ENCODE data around the gene PPAT. TPM values are rescaled to one million over a fixed set of nuclear protein-coding genes. Genes with fewer than 3 reads are reported as not detected.

Gene PPAT
- total and polyA plus RNA-seq, 8 donors = 1.3 to 13.6 (median 3.2) TPM; not detected in 1

GRCh38 chr4:56389558-56389957 is 45.9 kb downstream of the PPAT start:
- TF ChIP-seq POLR2A (IDR thresholded peaks at IDR 0.05) (no peak), POLR2AphosphoS5 (IDR thresholded peaks at IDR 0.05) (no peak), CTCF (IDR thresholded peaks at IDR 0.05) (no peak), EP300 (IDR thresholded peaks at IDR 0.05) (no peak)
- no peak overlapping the region for H3K27ac ChIP-seq
- intact Hi-C loops (cut with DNase I; ENCODE audit: low total_unique reads) = no loop called here
- H3K36me3 ChIP-seq = no peaks in the 10 kb centered on the region
- H3K27me3 ChIP-seq = no peaks in the 10 kb centered on the region
- no peak overlapping the region for H3K4me3 ChIP-seq
- DNase-seq = no peak
- WGBS, 5 donors = 25 to 36% (median 35%) methylated on average over 1 of the region's 1 CpG
- peaks cover 9 to 33% (median 21%) of the 10 kb centered on the region in 4 donors for H3K4me1 ChIP-seq
- H3K9me3 ChIP-seq = no peaks in the 10 kb centered on the region

GRCh38 chr4:56388306-56388705 is 47.1 kb downstream of the PPAT start:
- intact Hi-C loops (cut with DNase I; ENCODE audit: low total_unique reads) = no loop called here
- peak in 1 of 2 donors; percentile 17 for DNase-seq
- Histone ChIP-seq H3K4me3 (peak overlapping the region; percentile 59 to 74 (median 68)), H3K9me3 (no peaks in the 10 kb centered on the region), H3K27me3 (no peaks in the 10 kb centered on the region), H3K36me3 (no peaks in the 10 kb centered on the region), H3K27ac (peak overlapping the region in 4 of 5 donors; percentile 90 to 98 (median 96)), H3K4me1 (peaks cover 9 to 37% (median 23%) of the 10 kb centered on the region in 4 donors)
- TF ChIP-seq POLR2AphosphoS5 (IDR thresholded peaks at IDR 0.05) = no peak
- no peak for TF ChIP-seq EP300 (IDR thresholded peaks at IDR 0.05)
- TF ChIP-seq CTCF (IDR thresholded peaks at IDR 0.05) = no peak
- no peak for TF ChIP-seq POLR2A (IDR thresholded peaks at IDR 0.05)
- WGBS, 5 donors = 20 to 33% (median 28%) methylated on average over 6 of the region's 6 CpGs

DNA sequence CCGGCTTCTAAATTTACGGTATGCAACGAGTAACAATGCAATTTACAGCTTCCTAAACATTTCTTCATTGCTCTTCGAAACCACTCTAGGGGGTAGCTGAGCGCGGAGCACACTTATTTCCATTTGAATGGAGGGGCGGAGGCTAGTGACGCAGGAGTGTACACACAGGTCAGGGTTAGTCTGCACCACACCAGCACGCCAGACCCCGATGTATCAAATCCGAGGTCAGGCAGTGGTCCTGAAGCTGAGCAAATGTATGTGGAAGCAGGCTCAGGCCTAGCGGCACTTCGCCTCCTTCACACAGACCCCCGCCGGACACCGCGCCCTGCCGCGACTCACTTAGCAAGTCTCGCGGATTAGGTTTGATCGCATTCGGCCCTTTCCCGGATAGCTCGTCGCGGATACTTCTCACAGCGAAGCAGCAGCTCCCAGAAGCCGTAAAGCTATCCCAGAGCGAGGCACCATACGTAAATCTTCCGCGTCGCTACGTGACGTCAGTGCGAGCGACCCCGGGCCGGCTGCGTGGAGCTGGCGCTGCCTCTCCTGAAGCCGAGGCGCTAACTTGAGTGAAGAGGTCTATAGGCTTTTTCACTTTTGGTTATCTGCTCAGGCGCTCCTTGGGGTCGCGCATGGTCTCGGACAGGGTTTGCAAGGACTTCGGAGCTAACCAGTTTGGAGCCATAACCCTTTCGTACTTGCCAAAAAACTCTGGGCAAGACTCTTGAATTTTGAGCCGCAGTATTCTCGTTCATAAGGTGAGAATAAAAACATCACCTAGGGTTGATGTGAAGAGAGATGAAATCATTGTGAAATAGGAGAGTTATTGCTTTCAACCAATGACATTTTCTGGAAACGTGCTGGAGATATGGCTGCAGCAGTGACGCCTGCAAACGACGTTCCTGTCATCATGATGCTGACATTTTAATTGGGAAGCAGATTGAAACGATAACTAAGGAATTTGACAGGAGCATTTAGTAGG is 48.1 kb downstream of the PPAT start, which contains the start of gene AASDH:
Gene AASDH (minus strand): TSS at position 469 of the 979 bp plus-strand sequence. CDS start 3,192 bp downstream, outside the sequence.
- peaks cover 0 to 6% (median 2%) of the 10 kb centered on the region in 4 donors for H3K36me3 ChIP-seq
- peaks cover 9 to 37% (median 23%) of the 10 kb centered on the region in 4 donors for H3K4me1 ChIP-seq
- peak within 1 kb of the TSS; percentile 59 to 74 (median 68) for H3K4me3 ChIP-seq
- H3K27me3 ChIP-seq = no peaks in the 10 kb centered on the region
- WGBS, 5 donors = 0% methylated on average over 57 of the region's 57 CpGs
- DNase-seq = peak; percentile 94 to 98
- H3K27ac ChIP-seq = peak within 1 kb of the TSS; percentile 87 to 98 (median 95)
- H3K9me3 ChIP-seq = no peaks in the 10 kb centered on the region
- intact Hi-C loops (cut with DNase I; ENCODE audit: low total_unique reads) = no loop called here
- TF ChIP-seq CTCF (IDR thresholded peaks at IDR 0.05) = no peak
- TF ChIP-seq POLR2A (IDR thresholded peaks at IDR 0.05) = peak in 2 of 4 donors; percentile 50 to 72
- TF ChIP-seq EP300 (IDR thresholded peaks at IDR 0.05) = no peak
- peak; percentile 90 to 97 (median 91) for TF ChIP-seq POLR2AphosphoS5 (IDR thresholded peaks at IDR 0.05)

DNA sequence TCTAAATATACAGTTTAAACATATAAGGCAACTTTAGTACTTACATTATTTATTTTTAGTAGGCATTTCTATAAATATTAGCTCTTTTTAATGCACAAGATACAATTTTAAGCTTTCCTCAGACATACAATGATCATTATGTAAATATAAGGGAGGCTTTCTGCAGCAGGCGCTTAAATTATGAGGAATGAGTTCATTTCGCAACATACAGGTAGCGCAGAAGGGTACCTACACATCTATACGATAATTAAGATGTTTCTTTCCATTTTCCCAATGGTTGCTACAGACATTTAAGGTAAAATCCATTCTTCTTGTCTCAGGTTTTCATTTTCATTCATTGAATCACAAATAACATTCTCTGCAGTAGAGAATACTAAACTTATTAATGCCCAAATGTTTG is 49.3 kb downstream of the PPAT start:
- peak overlapping the region in 2 of 5 donors; percentile 96 to 98 for H3K27ac ChIP-seq
- H3K4me3 ChIP-seq = peak overlapping the region; percentile 23 to 74 (median 68)
- 90 to 99% (median 93%) methylated on average over 4 of the region's 4 CpGs for WGBS, 5 donors

More for the DNA sequence above, 49.3 kb downstream of the PPAT start:
- DNase-seq = no peak
- Histone ChIP-seq H3K4me1 (peaks cover 9 to 37% (median 23%) of the 10 kb centered on the region in 4 donors), H3K36me3 (peaks cover 0 to 13% (median 4%) of the 10 kb centered on the region in 4 donors), H3K9me3 (no peaks in the 10 kb centered on the region), H3K27me3 (no peaks in the 10 kb centered on the region)
- TF ChIP-seq CTCF (IDR thresholded peaks at IDR 0.05) = no peak
- no peak for TF ChIP-seq POLR2AphosphoS5 (IDR thresholded peaks at IDR 0.05)
- TF ChIP-seq POLR2A (IDR thresholded peaks at IDR 0.05) = no peak
- intact Hi-C loops (cut with DNase I; ENCODE audit: low total_unique reads) = no loop called here
